H1 (cell line): ENCODE data around the gene ZNF346. TPM values are rescaled to one million over a fixed set of nuclear protein-coding genes. Genes with fewer than 3 reads are reported as not detected.

ENCODE experiments used
- polyA plus RNA-seq, 7 experiments: library from polyadenylated mRNA; depleted of rRNA in 3 of 7; stranded (reverse) in 5 of 7; unstranded in 2 of 7; fragments of >200 nt in 5 of 7; fragments of 200-250 nt in 2 of 7; gene quantifications; 1 replicate in 5 of 7; 2 replicates in 1 of 7; 4 replicates in 1 of 7; pipeline versions ENCODE4 v1.2.1 to v1.2.3, GENCODE V29; 2011 to 2013; ENCODE audit warnings: missing spikeins in 2 of 7, mixed read lengths in 2 of 7
- total RNA-seq: library from RNA; stranded (reverse); fragmentation: NEBNext Ultra II Directional; extraction: Animal tissue kit (Norgen Biotek cat#: 25700); gene quantifications from 2 replicates; pipeline ENCODE4 v1.2.1, GENCODE V29; 2021

Gene ZNF346
- total and polyA plus RNA-seq, 2 of the 8 experiments (the other 6 are each of a cell fraction or from before 2014, with no cell fraction given) = 19.9 to 20.8 TPM

Other genes starting within 250 kb of the ZNF346 start
- 4.0 and 4.1 TPM in 2 replicates for gene UNC5A, start 212.1 kb upstream of the ZNF346 start, total RNA-seq
- gene UNC5A, start 212.1 kb upstream of the ZNF346 start, polyA plus RNA-seq (2011; rRNA removed) = 7.6 and 11.1 TPM in 2 replicates
- gene HK3, start 123.3 kb upstream of the ZNF346 start, total RNA-seq = not detected in 2 replicates
- not detected in 2 replicates for gene HK3, start 123.3 kb upstream of the ZNF346 start, polyA plus RNA-seq (2011; rRNA removed)
- 43.0 and 43.7 TPM in 2 replicates for gene UIMC1, start 15.9 kb upstream of the ZNF346 start, total RNA-seq
- gene UIMC1, start 15.9 kb upstream of the ZNF346 start, polyA plus RNA-seq (2011; rRNA removed) = 7.7 and 12.8 TPM in 2 replicates
- 74.3 and 88.4 TPM in 2 replicates for gene FGFR4, start 64.2 kb downstream of the ZNF346 start, total RNA-seq
- gene FGFR4, start 64.2 kb downstream of the ZNF346 start, polyA plus RNA-seq (2011; rRNA removed) = 61.4 and 90.7 TPM in 2 replicates
- 165 and 168 TPM in 2 replicates for gene NSD1, start 111.1 kb downstream of the ZNF346 start, total RNA-seq
- gene NSD1, start 111.1 kb downstream of the ZNF346 start, polyA plus RNA-seq (2011; rRNA removed) = 21.1 and 22.8 TPM in 2 replicates